Femur (tissue), 1 donor: ENCODE data around the gene ANO9.
"Not testable (repeated sequence)": the region's sequence is repeated elsewhere in the genome, so short reads cannot be mapped to it uniquely, and the experiment has no call there.

Experiments
- DNase-seq: peaks from one replicate; pipeline ENCODE4 v3.0.0-alpha.2; 2017

ANO9 gene

GRCh38 chr11:469684-470560 is 28.1 kb upstream of the ANO9 start:
- peak; percentile 56 for DNase-seq

GRCh38 chr11:469026-469683 is 27.3 kb upstream of the ANO9 start:
- not testable (repeated sequence) for DNase-seq

- no peak for DNase-seq
Observed at GRCh38 chr11:468493-468892, 26.7 kb upstream of the ANO9 start.

- DNase-seq: no peak
Observed at GRCh38 chr11:468036-468435, 26.2 kb upstream of the ANO9 start.

GRCh38 chr11:465896-466530 is 24.2 kb upstream of the ANO9 start:
- no peak for DNase-seq

GRCh38 chr11:464316-464715 is 22.5 kb upstream of the ANO9 start:
- DNase-seq: no peak

DNA sequence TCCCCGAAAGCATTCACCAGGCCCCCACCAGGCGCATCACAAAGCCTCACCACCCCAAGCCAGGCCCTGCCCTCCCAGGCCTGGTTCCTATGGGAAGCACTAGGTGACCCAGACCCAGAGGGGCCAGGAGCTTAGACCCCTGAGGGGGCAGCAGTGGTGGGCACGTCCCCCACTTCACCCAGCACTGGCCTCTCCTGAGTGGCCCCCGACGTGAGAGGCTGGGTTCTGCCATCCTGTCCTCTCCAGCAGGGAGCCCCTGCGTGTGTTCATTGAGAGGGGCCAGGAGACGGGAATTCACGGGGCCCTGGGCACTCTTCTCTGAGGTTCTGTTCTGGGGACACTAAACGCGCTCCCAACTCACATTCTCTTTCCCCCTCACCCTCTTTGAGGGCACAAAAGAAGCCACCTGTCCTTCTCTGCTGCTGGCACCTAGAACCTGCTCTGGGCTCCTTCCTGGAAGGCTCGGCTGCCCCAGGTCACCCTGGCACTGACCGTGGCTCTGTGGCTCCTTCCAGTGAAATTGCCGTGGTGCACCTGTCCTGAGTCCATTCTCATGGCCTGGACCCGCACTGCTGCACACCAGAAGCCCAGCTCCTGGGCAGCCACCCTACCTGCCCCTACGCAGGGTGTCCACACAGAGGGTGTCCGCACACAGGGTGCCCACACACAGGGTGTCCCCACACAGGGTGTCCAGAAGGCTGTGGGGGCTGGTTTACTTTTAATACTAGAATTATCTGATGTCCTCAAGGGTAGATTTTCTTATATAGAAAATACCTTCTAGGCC is 20.5 kb upstream of the ANO9 start:
- peak; percentile 15 for DNase-seq

DNA sequence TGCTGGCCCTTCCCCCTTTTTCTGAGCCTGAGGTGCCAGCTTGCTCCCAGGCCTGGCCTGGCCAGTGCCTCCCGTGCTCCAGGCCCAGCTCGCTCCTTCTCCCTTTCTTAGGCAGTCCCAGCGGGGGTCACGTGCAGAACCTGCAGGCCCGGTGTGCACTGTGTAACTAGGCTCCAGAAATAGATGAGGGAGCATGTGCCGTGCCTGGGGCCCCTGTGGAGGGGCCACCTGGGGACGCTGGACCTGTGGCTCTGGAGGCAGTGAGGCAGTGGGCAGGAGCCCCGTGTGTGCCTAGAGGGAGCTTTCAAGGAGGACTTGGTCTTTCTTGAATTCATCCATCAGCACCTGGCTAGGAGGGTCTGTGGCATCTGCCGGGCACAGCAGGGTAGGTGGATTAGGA is 19.8 kb upstream of the ANO9 start:
- DNase-seq: no peak

DNA sequence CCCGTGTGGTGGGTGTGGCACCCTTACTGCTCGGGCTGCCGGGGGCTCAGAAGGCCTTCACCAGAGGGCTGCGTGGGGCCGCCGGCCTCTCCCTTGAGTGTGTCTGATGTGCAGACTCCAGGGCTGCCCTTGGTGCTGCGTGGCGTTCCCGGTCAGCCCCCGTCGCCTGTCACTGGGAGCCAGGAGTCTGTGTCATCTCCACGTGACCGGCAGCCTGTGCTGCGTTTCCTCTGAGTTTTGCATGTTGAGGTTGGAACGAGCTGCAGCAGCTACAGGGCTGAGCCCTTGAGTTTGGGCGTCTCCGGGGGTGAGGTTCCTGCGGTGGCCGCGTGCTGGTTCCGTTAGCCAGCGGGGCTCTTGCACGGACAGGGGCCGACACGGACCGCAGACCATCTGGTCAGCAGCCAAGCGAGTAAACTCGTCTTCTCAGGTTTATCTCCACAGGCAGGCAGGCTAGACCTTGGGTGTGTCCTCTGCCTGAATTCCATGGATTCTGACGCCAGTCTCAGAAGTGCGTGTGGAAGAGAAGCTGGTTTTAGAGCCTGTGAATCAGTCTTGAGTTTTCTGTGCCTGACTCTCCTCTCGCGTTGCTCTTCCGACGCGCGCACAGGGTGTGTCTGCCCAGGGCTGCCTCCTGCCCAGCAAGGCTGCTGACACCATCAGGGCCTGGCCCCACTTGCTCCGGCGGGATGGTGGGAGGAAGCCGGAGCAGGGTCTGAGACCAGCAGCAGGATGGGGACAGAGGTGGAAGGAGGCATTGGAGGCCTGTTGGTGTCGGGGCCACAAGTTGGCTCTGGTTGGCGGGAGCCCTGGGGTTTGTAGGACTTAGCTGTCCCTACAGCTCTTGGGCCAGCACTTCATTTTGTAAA is 18.8 kb upstream of the ANO9 start:
- DNase-seq: peak; percentile 17

GRCh38 chr11:459511-460220 is 17.9 kb upstream of the ANO9 start:
- no peak for DNase-seq

GRCh38 chr11:457111-457760 is 15.4 kb upstream of the ANO9 start:
- DNase-seq: no peak

- DNase-seq: no peak
Observed at GRCh38 chr11:456533-456932, 14.7 kb upstream of the ANO9 start.

DNA sequence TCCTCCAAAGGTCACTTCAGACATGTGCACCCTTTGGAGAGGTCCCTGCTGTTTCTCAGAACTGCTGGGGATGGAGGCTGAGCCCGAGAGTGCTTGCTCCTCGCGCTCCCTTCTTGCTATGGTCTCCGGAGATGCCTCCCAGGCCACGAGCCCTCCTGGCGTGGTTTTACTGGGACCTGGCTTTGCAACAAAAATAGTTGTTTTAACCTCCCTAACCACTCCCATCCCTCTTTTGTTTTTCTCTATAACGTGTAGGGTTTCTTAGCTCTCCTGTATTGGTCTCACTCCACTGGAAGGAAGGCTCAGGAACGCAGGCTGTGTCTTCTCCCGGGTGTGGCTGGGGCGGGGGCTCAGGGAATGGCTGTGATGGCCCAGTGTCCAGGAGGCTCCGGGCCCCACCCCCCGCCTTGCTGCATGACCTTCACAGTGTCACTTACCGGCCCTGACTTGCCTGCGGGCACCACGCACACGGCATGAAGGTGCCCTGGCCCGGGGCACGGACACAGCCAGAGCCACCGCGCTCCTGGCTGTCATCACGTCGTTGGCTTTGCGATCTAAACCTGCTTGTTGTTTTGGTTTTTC is 13.8 kb upstream of the ANO9 start:
- DNase-seq: no peak

DNA sequence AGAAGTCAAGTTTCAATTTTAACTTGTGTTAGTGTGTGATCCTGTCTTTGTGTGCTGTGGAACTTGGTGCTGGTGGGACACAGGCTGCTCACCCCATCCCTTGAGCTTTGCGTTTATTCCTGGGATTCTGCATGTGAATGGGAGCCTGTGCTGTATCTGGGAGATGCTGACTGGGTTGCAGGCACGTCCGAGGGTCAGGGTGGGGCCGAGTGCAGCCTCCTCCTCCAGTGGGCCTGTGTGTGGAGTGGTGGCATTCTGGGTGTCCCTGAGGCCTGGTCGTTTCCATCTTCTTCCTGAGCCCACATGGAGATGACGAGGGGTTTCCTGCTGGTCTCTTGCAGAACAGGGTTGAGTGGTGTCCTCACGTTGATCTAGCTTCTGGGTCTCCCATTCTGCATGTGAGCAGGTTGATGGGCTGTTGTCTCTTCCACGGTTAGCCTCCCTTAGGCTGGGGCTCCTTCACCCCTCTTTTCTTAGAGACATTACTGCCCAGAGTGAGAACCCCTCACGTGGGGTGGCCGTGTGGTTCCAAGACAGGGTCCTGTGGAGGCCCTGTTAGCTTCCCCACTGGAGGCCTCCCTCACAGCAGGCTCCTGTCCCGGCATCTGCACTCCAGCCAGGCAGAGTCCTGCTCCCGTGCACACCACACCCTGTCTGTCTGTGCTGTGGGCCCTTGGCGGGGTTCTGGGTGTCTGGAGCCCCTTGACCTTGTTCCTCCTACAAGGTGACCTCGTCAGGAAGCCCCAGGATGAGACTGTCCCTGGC is 13.2 kb upstream of the ANO9 start:
- DNase-seq: no peak

- DNase-seq: no peak
Observed at GRCh38 chr11:454043-454442, 12.2 kb upstream of the ANO9 start.

GRCh38 chr11:453564-453963 is 11.8 kb upstream of the ANO9 start:
- no peak for DNase-seq

DNA sequence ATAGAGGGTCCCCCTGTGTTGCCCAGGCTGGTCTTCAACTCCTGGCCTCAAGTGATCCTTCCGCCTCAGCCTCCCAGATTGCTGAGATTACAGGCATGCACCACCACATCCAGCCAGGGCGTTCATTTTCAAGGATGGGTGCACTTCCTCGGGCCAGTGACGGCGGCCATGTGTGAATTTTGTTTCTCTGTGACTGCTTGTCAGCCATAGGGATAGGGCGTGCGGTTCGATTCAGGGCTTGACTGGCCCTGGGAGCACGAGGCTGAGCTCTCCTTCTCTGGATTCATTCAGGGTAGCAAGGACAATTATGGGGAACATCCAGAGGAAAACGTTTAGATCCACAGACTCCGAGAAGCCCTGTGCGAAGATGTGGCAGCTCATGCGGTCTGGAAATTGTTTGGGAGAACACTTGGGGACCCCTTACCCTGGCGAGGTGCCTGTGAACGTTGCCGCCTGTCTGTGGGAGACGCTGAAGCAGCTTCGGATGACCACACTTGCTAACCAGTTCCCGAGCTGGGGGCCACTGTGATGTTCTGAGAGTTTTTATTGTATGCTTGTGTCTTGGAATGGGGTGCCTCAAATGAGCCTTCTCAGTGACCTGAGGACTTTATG is 11.2 kb upstream of the ANO9 start:
- DNase-seq: no peak

- no peak for DNase-seq
Observed at GRCh38 chr11:452203-452744, 10.5 kb upstream of the ANO9 start.

GRCh38 chr11:451738-452137 is 9.9 kb upstream of the ANO9 start:
- DNase-seq: no peak
